Mesendoderm (in vitro differentiated cells): ENCODE results near the gene ABTB2.

Experiments used
- DNase-seq: peaks from one replicate; pipeline ENCODE4 v3.0.0; 2013
- H2AK5ac ChIP-seq: 2 replicates; pipeline ENCODE4 v1.6.1; 2013; ENCODE audit warnings: low read length, inconsistent platforms
- H2BK120ac ChIP-seq: 2 replicates; pipeline ENCODE4 v1.6.1; 2013; ENCODE audit warnings: low read depth, mild to moderate bottlenecking, low read length, moderate library complexity, mixed read lengths
- H2BK15ac ChIP-seq: replicated peaks from 2 replicates; pipeline ENCODE4 v1.6.1; 2013; ENCODE audit warnings: low read depth, mild to moderate bottlenecking, moderate library complexity
- H2BK5ac ChIP-seq: 2 replicates; pipeline ENCODE4 v1.6.1; 2013; ENCODE audit warnings: low read length, inconsistent platforms
- H3K18ac ChIP-seq: 2 replicates; pipeline ENCODE4 v1.6.1; 2013; ENCODE audit warnings: mild to moderate bottlenecking, low read length, mixed read lengths
- H3K23ac ChIP-seq: one replicate; pipeline ENCODE4 v1.6.1; 2013; ENCODE audit warnings: low read length
- H3K27ac ChIP-seq: 2 replicates; pipeline ENCODE4 v1.5.1; 2013; ENCODE audit warnings: low read depth, mild to moderate bottlenecking, inconsistent platforms, low read length, moderate library complexity
- H3K27me3 ChIP-seq: 2 replicates; pipeline ENCODE4 v1.6.1; 2013; ENCODE audit warnings: low read length, control low read depth, mild to moderate bottlenecking, inconsistent platforms; ENCODE audit not compliant: insufficient read depth, poor library complexity
- H3K36me3 ChIP-seq: 2 replicates; pipeline ENCODE4 v1.6.1; 2013; ENCODE audit warnings: low read length, inconsistent platforms; ENCODE audit not compliant: control insufficient read depth, insufficient read depth
- H3K4ac ChIP-seq: one replicate; pipeline ENCODE4 v1.6.1; 2013; ENCODE audit warnings: low read depth, mild to moderate bottlenecking, low read length, moderate library complexity
- H3K4me1 ChIP-seq: 2 replicates; pipeline ENCODE4 v1.6.1; 2013; ENCODE audit warnings: low read depth, low read length, inconsistent platforms; ENCODE audit not compliant: control insufficient read depth
- H3K4me2 ChIP-seq: 2 replicates; pipeline ENCODE4 v1.6.1; 2013; ENCODE audit warnings: low read length
- H3K4me3 ChIP-seq: 2 replicates; pipeline ENCODE4 v1.5.1; 2013; ENCODE audit warnings: mild to moderate bottlenecking, low read length
- H3K56ac ChIP-seq: one replicate; pipeline ENCODE4 v1.6.1; 2013; ENCODE audit warnings: low read length
- H3K79me1 ChIP-seq: 2 replicates; pipeline ENCODE4 v1.6.1; 2013; ENCODE audit warnings: low read length, inconsistent platforms
- H3K79me2 ChIP-seq: 2 replicates; pipeline ENCODE4 v1.6.1; 2013; ENCODE audit warnings: mild to moderate bottlenecking, low read length; ENCODE audit not compliant: control insufficient read depth, insufficient read depth
- H3K9ac ChIP-seq: 2 replicates; pipeline ENCODE4 v1.6.1; 2013; ENCODE audit warnings: low read length, inconsistent platforms
- H4K5ac ChIP-seq: one replicate; pipeline ENCODE4 v1.6.1; 2013; ENCODE audit warnings: low read length
- H4K8ac ChIP-seq: one replicate; pipeline ENCODE4 v1.6.1; 2013; ENCODE audit warnings: low read depth, mild to moderate bottlenecking, control low read depth, low read length, moderate library complexity
- WGBS: extraction: QIAGEN DNeasy Blood & Tissue Kit; methylation state at CpG from one replicate; pipeline ENCODE4 v1.1.7; 2013; ENCODE audit warnings: low lambda C conversion rate, missing lambda C conversion rate; ENCODE audit not compliant: insufficient coverage; ENCODE audit errors: extremely low coverage; 5-methylcytosine and 5-hydroxymethylcytosine counted together

The ABTB2 gene

DNA sequence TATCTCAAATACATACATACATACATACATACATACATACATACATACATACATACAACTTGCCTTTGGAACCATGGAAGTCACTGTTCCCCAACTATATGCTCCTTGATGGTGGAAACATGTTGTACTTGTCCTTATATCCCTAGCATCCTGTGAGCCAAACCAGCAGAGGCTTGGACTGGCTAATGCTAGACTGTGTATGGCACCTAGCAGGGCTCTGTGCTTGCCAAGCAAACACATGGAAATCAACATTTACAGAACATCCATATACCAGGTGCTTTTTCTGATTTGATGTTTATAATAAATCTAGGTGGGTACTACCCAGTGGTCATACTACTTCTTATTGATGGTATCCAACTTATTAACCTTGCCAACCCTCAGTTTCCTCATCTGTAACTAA, 86.1 kb downstream of the ABTB2 start:
- no peaks in the 10 kb centered on the region for H3K79me1 ChIP-seq
- H3K23ac ChIP-seq: no peak overlapping the region
- H2AK5ac ChIP-seq: no peak overlapping the region
- no peak overlapping the region for H2BK5ac ChIP-seq
- H4K5ac ChIP-seq: no peak overlapping the region
- H3K18ac ChIP-seq: no peak overlapping the region
- H3K4me3 ChIP-seq: no peak overlapping the region
- H3K56ac ChIP-seq: no peak overlapping the region
- DNase-seq: no peak
- H3K27me3 ChIP-seq: no peaks in the 10 kb centered on the region
- no peak overlapping the region for H4K8ac ChIP-seq
- no peaks in the 10 kb centered on the region for H3K4me1 ChIP-seq
- no peak overlapping the region for H3K4ac ChIP-seq
- no peaks in the 10 kb centered on the region for H3K79me2 ChIP-seq
- no peak overlapping the region for H3K27ac ChIP-seq
- H2BK15ac ChIP-seq: no peak overlapping the region
- no peak overlapping the region for H3K9ac ChIP-seq
- no peak overlapping the region for H2BK120ac ChIP-seq
- H3K4me2 ChIP-seq: no peak overlapping the region
- H3K36me3 ChIP-seq: no peaks in the 10 kb centered on the region

DNA sequence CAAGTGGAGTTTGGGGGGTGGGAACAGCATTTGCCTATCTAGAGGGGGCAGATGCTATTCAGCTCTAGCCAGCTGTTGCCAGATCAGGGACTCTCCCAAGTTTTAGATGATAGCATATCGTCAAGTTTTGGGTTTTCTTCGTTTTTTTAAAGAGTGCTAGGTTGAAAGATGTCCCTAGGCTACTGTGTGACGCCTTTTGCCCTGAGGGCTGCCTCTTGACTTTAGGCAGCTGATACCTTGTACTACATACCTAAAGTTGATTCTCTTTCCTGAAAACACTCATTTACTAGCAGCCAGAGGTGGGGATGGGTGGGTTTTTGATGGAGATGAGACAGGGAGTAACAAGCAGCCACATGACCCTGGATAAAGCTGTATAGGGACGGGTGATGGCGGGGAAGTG, 87.1 kb downstream of the ABTB2 start:
- Histone ChIP-seq H3K4me1 (no peaks in the 10 kb centered on the region), H3K9ac (no peak overlapping the region), H3K27me3 (no peaks in the 10 kb centered on the region), H3K27ac (no peak overlapping the region), H3K18ac (no peak overlapping the region), H2BK120ac (no peak overlapping the region), H2AK5ac (no peak overlapping the region), H2BK5ac (no peak overlapping the region), H3K36me3 (no peaks in the 10 kb centered on the region), H3K56ac (no peak overlapping the region), H3K23ac (no peak overlapping the region), H4K5ac (no peak overlapping the region), H3K79me2 (no peaks in the 10 kb centered on the region), H4K8ac (no peak overlapping the region), H3K4me3 (no peak overlapping the region), H3K4me2 (no peak overlapping the region), H2BK15ac (no peak overlapping the region), H3K79me1 (no peaks in the 10 kb centered on the region), H3K4ac (no peak overlapping the region)
- WGBS: no CpG with 5 or more reads among the region's 5 CpGs
- no peak for DNase-seq

DNA sequence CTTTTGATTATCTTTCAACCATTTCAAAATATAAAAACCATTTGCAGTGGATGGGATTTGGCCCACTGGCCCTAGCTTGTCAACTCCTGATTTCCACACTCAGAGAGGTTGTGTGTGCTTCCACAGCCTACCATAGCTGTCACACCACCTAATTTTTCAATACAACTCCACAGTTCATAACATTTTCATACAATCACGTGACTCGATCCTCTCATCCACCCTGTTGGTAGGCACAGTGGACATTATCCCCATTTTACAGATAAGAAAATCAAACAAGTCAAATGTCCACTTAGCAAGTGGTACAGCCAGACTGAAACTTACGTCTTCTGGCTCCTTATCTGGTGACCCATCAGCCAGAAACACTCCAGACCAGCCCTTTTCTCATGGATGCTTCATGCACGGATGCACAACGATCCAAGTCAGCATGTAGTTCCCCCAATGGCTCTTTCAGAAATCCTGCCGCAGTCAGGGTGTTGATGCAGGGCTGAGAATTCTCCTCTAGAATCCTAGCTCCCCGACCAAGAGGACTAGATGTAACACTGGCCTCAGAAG, 88.0 kb downstream of the ABTB2 start:
- Histone ChIP-seq H3K27me3 (no peaks in the 10 kb centered on the region), H2AK5ac (no peak overlapping the region), H3K79me1 (no peaks in the 10 kb centered on the region), H3K18ac (no peak overlapping the region), H3K56ac (no peak overlapping the region), H3K79me2 (no peaks in the 10 kb centered on the region), H2BK15ac (no peak overlapping the region), H3K4ac (no peak overlapping the region), H2BK120ac (no peak overlapping the region), H3K27ac (no peak overlapping the region), H3K36me3 (no peaks in the 10 kb centered on the region), H3K23ac (no peak overlapping the region), H2BK5ac (no peak overlapping the region), H3K4me3 (no peak overlapping the region), H4K8ac (no peak overlapping the region), H3K4me2 (no peak overlapping the region), H3K9ac (no peak overlapping the region), H3K4me1 (no peaks in the 10 kb centered on the region), H4K5ac (no peak overlapping the region)
- no peak for DNase-seq
- no CpG with 5 or more reads among the region's 7 CpGs for WGBS

DNA sequence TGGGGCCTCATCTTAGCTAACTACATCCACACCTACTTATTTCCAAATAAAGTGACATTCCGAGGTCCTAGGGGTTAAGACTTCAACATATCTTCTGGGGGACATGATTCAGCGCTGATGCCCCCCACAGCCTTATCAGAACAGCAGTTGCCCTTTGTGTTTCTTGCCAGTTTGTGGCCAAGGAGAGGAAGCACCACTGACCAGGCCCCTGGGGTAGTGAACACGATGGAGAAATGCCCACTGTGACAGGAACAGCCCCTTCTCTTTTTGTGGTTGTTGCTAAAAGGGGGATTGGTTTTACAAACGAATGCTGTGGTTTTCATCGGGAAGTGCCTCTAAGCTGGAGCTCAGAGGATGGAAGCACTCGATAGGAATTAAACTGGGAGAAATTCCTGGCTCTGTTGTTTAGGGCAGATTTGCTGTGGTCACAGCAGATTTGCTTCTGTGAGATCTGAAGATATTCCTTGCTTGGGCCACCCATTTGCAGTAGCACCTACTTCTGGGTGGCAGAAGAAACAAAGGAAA, 88.8 kb downstream of the ABTB2 start:
- no peak overlapping the region for H3K23ac ChIP-seq
- H2BK15ac ChIP-seq: no peak overlapping the region
- H3K4ac ChIP-seq: no peak overlapping the region
- H4K5ac ChIP-seq: no peak overlapping the region
- H3K27me3 ChIP-seq: no peaks in the 10 kb centered on the region
- no peak overlapping the region for H4K8ac ChIP-seq
- no peak for DNase-seq
- H3K18ac ChIP-seq: no peak overlapping the region
- no CpG with 5 or more reads among the region's 6 CpGs for WGBS
- H3K4me1 ChIP-seq: no peaks in the 10 kb centered on the region
- H3K4me3 ChIP-seq: no peak overlapping the region
- H2BK120ac ChIP-seq: no peak overlapping the region
- H3K4me2 ChIP-seq: no peak overlapping the region
- no peaks in the 10 kb centered on the region for H3K36me3 ChIP-seq
- no peaks in the 10 kb centered on the region for H3K79me1 ChIP-seq
- no peak overlapping the region for H3K27ac ChIP-seq
- H3K79me2 ChIP-seq: no peaks in the 10 kb centered on the region
- no peak overlapping the region for H3K56ac ChIP-seq
- H2BK5ac ChIP-seq: no peak overlapping the region
- no peak overlapping the region for H2AK5ac ChIP-seq
- H3K9ac ChIP-seq: no peak overlapping the region

DNA sequence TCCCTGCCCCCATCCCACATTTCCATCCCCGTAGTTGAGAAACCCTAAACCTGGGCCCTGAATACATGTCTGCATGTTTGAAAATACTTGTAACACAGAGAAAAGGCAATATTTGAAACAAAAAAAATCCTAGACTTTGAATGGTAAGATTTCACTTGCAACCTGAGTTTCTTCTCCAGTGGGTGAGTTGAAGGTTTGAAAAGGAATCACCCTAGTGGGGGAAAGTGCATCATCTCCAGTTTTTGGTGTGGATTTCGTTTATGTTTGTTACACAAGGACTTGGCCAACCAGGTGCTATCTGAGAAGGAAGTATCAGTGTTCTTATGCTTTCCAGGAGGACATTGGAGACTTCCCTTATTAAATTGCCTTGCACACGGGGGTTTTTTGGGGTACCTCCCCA, 90.4 kb downstream of the ABTB2 start:
- H3K27me3 ChIP-seq: no peaks in the 10 kb centered on the region
- H3K18ac ChIP-seq: no peak overlapping the region
- no peak overlapping the region for H3K27ac ChIP-seq
- no peak overlapping the region for H3K23ac ChIP-seq
- no peaks in the 10 kb centered on the region for H3K79me1 ChIP-seq
- H3K4ac ChIP-seq: no peak overlapping the region
- DNase-seq: no peak
- H3K4me3 ChIP-seq: no peak overlapping the region
- H2BK120ac ChIP-seq: no peak overlapping the region
- H2BK15ac ChIP-seq: no peak overlapping the region
- no peak overlapping the region for H2BK5ac ChIP-seq
- H4K8ac ChIP-seq: no peak overlapping the region
- no peaks in the 10 kb centered on the region for H3K79me2 ChIP-seq
- H3K4me1 ChIP-seq: no peaks in the 10 kb centered on the region
- no CpG with 5 or more reads among the region's 3 CpGs for WGBS
- no peak overlapping the region for H3K9ac ChIP-seq
- no peak overlapping the region for H4K5ac ChIP-seq
- H2AK5ac ChIP-seq: no peak overlapping the region
- H3K36me3 ChIP-seq: no peaks in the 10 kb centered on the region
- H3K56ac ChIP-seq: no peak overlapping the region
- no peak overlapping the region for H3K4me2 ChIP-seq

DNA sequence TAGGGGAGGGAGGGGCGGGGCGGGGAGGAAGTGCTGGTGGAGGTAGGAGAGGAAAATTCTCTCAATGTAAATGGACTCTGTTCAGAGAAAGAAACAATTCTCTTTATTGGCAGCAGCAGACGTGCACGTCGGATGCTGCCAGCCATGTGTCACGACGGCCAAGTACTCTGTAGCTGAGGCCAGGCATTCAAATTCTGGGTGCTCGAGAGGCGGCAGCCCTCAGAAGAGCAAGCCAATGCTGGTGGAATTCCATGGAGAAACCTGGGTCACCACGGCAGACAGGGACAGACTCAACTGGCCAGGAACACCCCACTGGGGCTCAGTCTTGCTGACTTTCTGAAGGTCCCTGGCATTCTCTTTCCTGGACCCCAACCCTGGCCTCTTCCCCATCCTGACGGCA, 90.8 kb downstream of the ABTB2 start:
- no peak overlapping the region for H3K9ac ChIP-seq
- H2AK5ac ChIP-seq: no peak overlapping the region
- H3K79me1 ChIP-seq: no peaks in the 10 kb centered on the region
- H3K4ac ChIP-seq: no peak overlapping the region
- no CpG with 5 or more reads among the region's 11 CpGs for WGBS
- H3K27me3 ChIP-seq: no peaks in the 10 kb centered on the region
- H3K36me3 ChIP-seq: no peaks in the 10 kb centered on the region
- H3K23ac ChIP-seq: no peak overlapping the region
- no peak overlapping the region for H3K4me2 ChIP-seq
- H3K27ac ChIP-seq: no peak overlapping the region
- H2BK120ac ChIP-seq: no peak overlapping the region
- H3K4me3 ChIP-seq: no peak overlapping the region
- no peak overlapping the region for H4K8ac ChIP-seq
- H3K18ac ChIP-seq: no peak overlapping the region
- H4K5ac ChIP-seq: no peak overlapping the region
- no peak for DNase-seq
- no peaks in the 10 kb centered on the region for H3K4me1 ChIP-seq
- H2BK5ac ChIP-seq: no peak overlapping the region
- no peak overlapping the region for H2BK15ac ChIP-seq
- no peak overlapping the region for H3K56ac ChIP-seq
- no peaks in the 10 kb centered on the region for H3K79me2 ChIP-seq
